ENCODE measurements around the gene TMEM201.
"Not testable (repeated sequence)": the region's sequence is repeated elsewhere in the genome, so short reads cannot be mapped to it uniquely, and the experiment has no call there.

DNA sequence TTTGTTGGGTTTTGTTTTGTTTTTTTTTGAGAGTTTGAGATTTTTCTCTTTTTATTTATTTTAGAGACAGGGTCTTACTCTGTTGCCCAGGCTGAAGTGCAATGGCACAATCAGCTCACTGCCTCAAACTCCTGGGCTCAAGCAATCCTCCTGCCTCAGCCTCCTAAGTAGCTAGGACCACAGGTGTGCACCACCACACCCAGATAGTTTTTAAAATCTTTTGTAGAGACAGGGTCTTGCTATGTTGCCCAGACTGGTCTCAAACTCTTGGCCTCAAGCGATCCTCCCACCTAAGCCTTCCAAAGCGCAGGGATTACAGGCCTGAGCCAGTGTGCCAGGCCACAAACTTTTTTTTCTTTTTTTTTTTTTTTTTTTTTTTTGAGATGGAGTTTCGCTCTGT lies 36.3 kb downstream of the TMEM201 start:
- TF ChIP-seq, protein P1, sequence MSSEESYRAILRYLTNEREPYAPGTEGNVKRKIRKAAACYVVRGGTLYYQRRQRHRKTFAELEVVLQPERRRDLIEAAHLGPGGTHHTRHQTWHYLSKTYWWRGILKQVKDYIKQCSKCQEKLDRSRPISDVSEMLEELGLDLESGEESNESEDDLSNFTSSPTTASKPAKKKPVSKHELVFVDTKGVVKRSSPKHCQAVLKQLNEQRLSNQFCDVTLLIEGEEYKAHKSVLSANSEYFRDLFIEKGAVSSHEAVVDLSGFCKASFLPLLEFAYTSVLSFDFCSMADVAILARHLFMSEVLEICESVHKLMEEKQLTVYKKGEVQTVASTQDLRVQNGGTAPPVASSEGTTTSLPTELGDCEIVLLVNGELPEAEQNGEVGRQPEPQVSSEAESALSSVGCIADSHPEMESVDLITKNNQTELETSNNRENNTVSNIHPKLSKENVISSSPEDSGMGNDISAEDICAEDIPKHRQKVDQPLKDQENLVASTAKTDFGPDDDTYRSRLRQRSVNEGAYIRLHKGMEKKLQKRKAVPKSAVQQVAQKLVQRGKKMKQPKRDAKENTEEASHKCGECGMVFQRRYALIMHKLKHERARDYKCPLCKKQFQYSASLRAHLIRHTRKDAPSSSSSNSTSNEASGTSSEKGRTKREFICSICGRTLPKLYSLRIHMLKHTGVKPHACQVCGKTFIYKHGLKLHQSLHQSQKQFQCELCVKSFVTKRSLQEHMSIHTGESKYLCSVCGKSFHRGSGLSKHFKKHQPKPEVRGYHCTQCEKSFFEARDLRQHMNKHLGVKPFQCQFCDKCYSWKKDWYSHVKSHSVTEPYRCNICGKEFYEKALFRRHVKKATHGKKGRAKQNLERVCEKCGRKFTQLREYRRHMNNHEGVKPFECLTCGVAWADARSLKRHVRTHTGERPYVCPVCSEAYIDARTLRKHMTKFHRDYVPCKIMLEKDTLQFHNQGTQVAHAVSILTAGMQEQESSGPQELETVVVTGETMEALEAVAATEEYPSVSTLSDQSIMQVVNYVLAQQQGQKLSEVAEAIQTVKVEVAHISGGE (tag by site-specific recombination; conservative IDR thresholded peaks at IDR 0.05; ENCODE audit: low read depth) = not testable (repeated sequence)
- TF ChIP-seq, protein P2, sequence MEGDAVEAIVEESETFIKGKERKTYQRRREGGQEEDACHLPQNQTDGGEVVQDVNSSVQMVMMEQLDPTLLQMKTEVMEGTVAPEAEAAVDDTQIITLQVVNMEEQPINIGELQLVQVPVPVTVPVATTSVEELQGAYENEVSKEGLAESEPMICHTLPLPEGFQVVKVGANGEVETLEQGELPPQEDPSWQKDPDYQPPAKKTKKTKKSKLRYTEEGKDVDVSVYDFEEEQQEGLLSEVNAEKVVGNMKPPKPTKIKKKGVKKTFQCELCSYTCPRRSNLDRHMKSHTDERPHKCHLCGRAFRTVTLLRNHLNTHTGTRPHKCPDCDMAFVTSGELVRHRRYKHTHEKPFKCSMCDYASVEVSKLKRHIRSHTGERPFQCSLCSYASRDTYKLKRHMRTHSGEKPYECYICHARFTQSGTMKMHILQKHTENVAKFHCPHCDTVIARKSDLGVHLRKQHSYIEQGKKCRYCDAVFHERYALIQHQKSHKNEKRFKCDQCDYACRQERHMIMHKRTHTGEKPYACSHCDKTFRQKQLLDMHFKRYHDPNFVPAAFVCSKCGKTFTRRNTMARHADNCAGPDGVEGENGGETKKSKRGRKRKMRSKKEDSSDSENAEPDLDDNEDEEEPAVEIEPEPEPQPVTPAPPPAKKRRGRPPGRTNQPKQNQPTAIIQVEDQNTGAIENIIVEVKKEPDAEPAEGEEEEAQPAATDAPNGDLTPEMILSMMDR (tag by site-specific recombination; IDR thresholded peaks at IDR 0.05) = not testable (repeated sequence)
- TF ChIP-seq ZBTB7A (tag by site-specific recombination; IDR thresholded peaks at IDR 0.05; ENCODE audit: low read depth); ZBTB1 (tag by site-specific recombination; IDR thresholded peaks at IDR 0.05); ZNF248 (tag by site-specific recombination; IDR thresholded peaks at IDR 0.05); ZSCAN4 (tag by site-specific recombination; IDR thresholded peaks at IDR 0.05); ZNF214 (tag by site-specific recombination; IDR thresholded peaks at IDR 0.05; ENCODE audit: borderline replicate concordance); BCL11A (tag by site-specific recombination; IDR thresholded peaks at IDR 0.05; ENCODE audit: low read depth); ZNF354C (tag by site-specific recombination; IDR thresholded peaks at IDR 0.05; ENCODE audit: borderline replicate concordance, low read depth): not testable (repeated sequence)
